CD4-positive, alpha-beta T cell treated with Interleukin-15 for 4 hours (primary cell): ENCODE measurements around the gene DLG2.

Source experiments
- DNase-seq: peaks from one replicate; pipeline ENCODE4 v3.0.0-alpha.2; 2020; ENCODE audit warnings: low spot score

The DLG2 gene

GRCh38 chr11:83715927-83716535 is 1911.1 kb downstream of the DLG2 start:
- DNase-seq, result no peak

GRCh38 chr11:83713708-83714107 is 1913.4 kb downstream of the DLG2 start:
- no peak for DNase-seq

- no peak for DNase-seq
These were observed 1916.0 kb downstream of the DLG2 start for GRCh38 chr11:83711106-83711527.

GRCh38 chr11:83709434-83709833 is 1917.7 kb downstream of the DLG2 start:
- no peak for DNase-seq

- no peak for DNase-seq
These were observed 1920.6 kb downstream of the DLG2 start for GRCh38 chr11:83706566-83706965.

- no peak for DNase-seq
These were observed 1924.3 kb downstream of the DLG2 start for GRCh38 chr11:83702796-83703195.

- no peak for DNase-seq
These were observed 1929.6 kb downstream of the DLG2 start for GRCh38 chr11:83697518-83697917.

GRCh38 chr11:83695046-83695445 is 1932.1 kb downstream of the DLG2 start:
- DNase-seq, result no peak

GRCh38 chr11:83694191-83694910 is 1932.8 kb downstream of the DLG2 start:
- DNase-seq, result no peak

GRCh38 chr11:83693306-83693992 is 1933.7 kb downstream of the DLG2 start:
- DNase-seq, result no peak

- DNase-seq, result no peak
These were observed 1934.5 kb downstream of the DLG2 start for GRCh38 chr11:83692675-83693074.

GRCh38 chr11:83691451-83691950 is 1935.6 kb downstream of the DLG2 start:
- DNase-seq, result no peak

GRCh38 chr11:83689144-83689780 is 1937.9 kb downstream of the DLG2 start:
- no peak for DNase-seq

- DNase-seq, result no peak
These were observed 1939.4 kb downstream of the DLG2 start for GRCh38 chr11:83687787-83688186.

- DNase-seq, result no peak
These were observed 1941.4 kb downstream of the DLG2 start for GRCh38 chr11:83685730-83686129.

- no peak for DNase-seq
These were observed 1943.1 kb downstream of the DLG2 start for GRCh38 chr11:83684071-83684470.

GRCh38 chr11:83682611-83682973 is 1944.6 kb downstream of the DLG2 start:
- no peak for DNase-seq

GRCh38 chr11:83681906-83682610 is 1945.1 kb downstream of the DLG2 start:
- no peak for DNase-seq

GRCh38 chr11:83681031-83681781 is 1945.9 kb downstream of the DLG2 start:
- DNase-seq, result no peak

GRCh38 chr11:83680321-83680720 is 1946.8 kb downstream of the DLG2 start:
- no peak for DNase-seq
